NOMO-1 treated with dmso at 0.1 percent for 144 hours (cell line): ENCODE measurements around the gene TRAF2.

Source experiments
- DNase-seq: peaks from one replicate; lab custom pipeline; 2025; ENCODE audit not compliant: unreplicated experiment; lab: John Stamatoyannopoulos, UW

Gene TRAF2

GRCh38 chr9:136949239-136949816 lies 63.0 kb downstream of the TRAF2 start:
- DNase-seq, result no peak

GRCh38 chr9:136949817-136950655 lies 63.7 kb downstream of the TRAF2 start:
- peak; percentile 97 for DNase-seq

- DNase-seq, result no peak
These were observed 64.5 kb downstream of the TRAF2 start for GRCh38 chr9:136950656-136951276.

GRCh38 chr9:136951541-136952320 lies 65.4 kb downstream of the TRAF2 start, which contains the start of gene LCN12:
LCN12 (plus strand) TSS chr9:136952273; CDS start chr9:136952328, 55 bp downstream.
- DNase-seq, result no peak

GRCh38 chr9:136952321-136952850 lies 66.1 kb downstream of the TRAF2 start:
- no peak for DNase-seq

GRCh38 chr9:136952876-136953770 lies 66.8 kb downstream of the TRAF2 start:
- no peak for DNase-seq

GRCh38 chr9:136953771-136954269 lies 67.5 kb downstream of the TRAF2 start:
- DNase-seq, result no peak

- DNase-seq, result no peak
These were observed 68.2 kb downstream of the TRAF2 start for GRCh38 chr9:136954270-136955083.

GRCh38 chr9:136955202-136955942 lies 69.1 kb downstream of the TRAF2 start:
- no peak for DNase-seq

- no peak for DNase-seq
These were observed 69.6 kb downstream of the TRAF2 start for GRCh38 chr9:136955943-136956335.

GRCh38 chr9:136956604-136957003 lies 70.3 kb downstream of the TRAF2 start:
- no peak for DNase-seq

GRCh38 chr9:136957461-136957860 lies 71.1 kb downstream of the TRAF2 start:
- DNase-seq, result no peak

GRCh38 chr9:136957901-136958300 lies 71.6 kb downstream of the TRAF2 start:
- DNase-seq, result no peak

GRCh38 chr9:136958473-136958872 lies 72.2 kb downstream of the TRAF2 start:
- no peak for DNase-seq

GRCh38 chr9:136958898-136959850 lies 72.9 kb downstream of the TRAF2 start:
- DNase-seq, result no peak

GRCh38 chr9:136960212-136960937 lies 74.1 kb downstream of the TRAF2 start:
- no peak for DNase-seq

- no peak for DNase-seq
These were observed 74.6 kb downstream of the TRAF2 start for GRCh38 chr9:136960938-136961275.
